ENCODE data around the gene SERPIND1. TPM values are rescaled to one million over a fixed set of nuclear protein-coding genes. Genes with fewer than 3 reads are reported as not detected.

The SERPIND1 gene
- total RNA-seq, 1 experiment from 2014 or later, result 0.17 TPM

DNA sequence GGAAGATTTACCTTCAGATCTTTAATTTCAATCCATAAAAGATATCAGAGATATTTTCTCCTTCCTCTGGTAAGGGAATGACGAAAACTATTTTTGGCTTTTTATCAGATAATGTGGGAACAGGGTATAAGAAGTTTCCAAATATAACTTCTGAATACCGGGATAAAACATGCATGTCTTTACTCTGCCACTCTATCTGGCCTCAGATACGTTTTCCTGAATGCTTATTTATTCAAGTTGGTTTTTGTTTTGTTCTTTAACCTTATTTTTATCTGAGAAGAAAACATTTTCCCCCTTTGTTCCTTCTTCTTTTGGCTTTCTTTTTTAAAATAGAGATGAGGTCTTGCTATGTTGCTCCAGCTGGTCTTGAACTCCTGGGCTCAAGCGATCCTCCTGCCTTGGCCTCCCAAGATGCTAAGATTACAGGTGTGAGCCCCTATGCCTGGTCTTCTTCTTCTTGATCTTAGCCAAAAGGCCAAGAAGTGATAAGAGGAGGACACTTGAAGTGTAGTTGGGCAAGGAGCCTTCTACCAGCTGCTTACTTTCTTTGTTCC lies 1.5 kb downstream of the SERPIND1 start:
- DNase-seq (ENCODE audit: low read depth), result no peak

DNA sequence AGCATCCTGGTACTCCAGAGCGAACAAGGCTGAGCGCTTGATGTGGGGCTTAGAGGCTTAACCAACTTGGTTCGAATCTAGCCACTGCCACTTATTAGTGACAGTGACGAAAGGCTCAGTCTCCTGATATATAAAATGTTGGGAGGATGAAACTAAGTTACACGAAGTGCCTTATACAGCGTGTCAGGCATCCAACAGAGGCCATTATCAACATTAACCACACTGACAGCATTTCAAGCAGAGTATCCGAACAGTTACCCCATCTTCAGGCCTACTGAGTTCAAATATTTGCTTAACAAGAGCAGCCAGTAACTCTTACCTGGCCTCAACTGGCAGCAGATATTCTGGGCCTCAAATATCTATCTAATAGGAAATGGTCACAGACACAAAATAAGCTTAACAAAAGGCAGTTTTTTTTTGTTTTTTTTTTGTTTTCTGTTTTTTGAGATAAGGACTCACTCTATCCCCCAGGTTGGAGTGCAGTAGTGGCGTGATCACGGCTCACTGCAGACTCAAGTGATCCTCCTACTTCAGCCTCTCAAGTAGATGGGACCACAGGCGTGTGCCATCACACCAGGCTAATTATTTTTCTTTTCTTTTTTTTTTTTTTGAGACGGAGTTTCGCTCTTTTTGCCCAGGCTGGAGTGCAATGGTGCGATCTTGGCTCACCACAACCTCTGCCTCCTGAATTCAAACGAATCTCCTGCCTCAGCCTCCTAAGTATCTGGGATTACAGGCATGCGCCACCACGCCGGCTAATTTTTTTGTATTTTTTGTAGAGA lies 2.9 kb downstream of the SERPIND1 start:
- no peak for DNase-seq (ENCODE audit: low read depth)

DNA sequence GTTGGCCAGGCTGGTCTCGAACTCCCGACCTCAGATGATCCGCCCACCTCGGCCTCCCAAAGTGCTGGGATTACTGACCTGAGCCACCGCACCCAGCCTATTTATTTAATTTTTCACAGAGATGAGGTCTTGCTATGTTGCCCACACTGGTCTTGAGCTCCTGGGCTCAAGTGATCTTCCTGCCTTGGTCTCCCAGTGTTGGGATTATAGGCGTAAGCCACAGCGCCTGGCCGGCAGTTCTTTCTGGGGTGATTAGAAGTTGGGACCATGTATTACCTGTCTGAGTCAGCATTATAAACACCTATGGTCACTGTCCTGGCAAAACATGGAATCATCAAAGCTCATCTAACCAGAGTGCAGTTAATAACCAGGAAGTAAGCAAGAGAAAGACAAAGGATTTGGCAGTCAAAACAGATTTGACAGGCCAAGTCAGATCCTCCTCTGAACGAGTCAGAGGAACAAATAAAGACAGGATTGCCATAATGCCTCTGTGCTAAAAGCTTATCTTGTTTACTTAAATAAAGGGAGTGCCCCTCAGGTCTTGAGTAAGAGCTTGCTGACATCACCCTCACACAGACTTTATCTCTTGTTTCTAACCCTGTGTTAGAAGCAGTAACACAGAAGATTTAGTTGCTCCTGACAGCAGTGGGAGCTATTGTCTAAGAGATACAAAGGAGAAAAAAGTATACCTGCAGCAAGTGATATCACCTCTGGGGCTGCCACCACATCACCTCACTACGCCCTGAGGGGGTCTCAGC lies 3.7 kb downstream of the SERPIND1 start:
- peak; percentile 83 for DNase-seq (ENCODE audit: low read depth)

DNA sequence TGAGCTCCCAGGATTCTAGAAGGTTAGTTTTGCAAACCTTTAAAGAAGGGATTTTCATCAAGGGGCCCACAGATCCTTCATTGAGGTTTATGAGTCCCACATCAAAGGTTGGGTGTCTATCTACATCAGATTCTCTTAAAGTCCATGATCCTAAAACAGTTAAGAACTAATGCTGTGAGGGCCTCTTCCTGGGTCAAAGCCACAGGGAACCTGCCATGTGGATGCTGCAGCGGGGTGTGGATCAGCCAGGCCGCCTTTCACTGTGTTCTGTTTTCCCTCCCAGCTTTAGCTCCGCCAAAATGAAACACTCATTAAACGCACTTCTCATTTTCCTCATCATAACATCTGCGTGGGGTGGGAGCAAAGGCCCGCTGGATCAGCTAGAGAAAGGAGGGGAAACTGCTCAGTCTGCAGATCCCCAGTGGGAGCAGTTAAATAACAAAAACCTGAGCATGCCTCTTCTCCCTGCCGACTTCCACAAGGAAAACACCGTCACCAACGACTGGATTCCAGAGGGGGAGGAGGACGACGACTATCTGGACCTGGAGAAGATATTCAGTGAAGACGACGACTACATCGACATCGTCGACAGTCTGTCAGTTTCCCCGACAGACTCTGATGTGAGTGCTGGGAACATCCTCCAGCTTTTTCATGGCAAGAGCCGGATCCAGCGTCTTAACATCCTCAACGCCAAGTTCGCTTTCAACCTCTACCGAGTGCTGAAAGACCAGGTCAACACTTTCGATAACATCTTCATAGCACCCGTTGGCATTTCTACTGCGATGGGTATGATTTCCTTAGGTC lies 5.3 kb downstream of the SERPIND1 start:
- no peak for DNase-seq (ENCODE audit: low read depth)

DNA sequence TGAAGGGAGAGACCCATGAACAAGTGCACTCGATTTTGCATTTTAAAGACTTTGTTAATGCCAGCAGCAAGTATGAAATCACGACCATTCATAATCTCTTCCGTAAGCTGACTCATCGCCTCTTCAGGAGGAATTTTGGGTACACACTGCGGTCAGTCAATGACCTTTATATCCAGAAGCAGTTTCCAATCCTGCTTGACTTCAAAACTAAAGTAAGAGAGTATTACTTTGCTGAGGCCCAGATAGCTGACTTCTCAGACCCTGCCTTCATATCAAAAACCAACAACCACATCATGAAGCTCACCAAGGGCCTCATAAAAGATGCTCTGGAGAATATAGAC lies 5.9 kb downstream of the SERPIND1 start:
- DNase-seq (ENCODE audit: low read depth), result peak; percentile 61

DNA sequence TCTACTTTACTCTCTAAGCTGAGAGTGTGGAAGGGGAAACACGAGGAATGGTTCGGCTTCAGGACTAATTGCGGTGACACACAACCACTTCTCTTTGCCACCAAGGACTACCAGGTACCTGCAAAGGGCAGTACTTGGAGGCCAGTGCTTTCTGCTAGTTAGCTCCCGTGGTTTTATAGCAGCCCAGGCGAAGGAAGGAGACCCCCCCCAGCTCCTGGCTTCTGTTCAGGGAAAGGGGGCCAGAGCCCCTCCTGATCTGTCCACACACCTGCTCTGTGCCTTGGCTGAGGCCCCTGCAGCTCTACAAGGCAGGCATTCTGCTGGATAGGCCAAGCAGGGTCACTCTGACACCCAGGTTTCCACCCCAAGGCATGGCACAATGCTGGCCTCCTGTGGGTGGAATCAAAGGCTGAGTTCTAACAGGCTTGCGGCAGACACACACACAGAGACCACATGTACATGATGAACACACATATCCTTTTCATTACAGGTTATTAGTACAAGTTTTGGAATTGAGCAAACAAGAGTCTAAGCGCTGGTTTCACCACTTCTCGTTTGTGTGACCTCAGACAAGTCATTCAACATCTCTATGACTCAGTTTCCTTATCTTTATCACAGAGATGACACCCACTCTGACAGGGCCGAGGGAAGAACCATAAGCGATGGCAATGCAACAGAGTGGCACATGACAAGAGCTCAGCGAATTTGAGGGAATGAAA lies 7.5 kb downstream of the SERPIND1 start:
- no peak for DNase-seq (ENCODE audit: low read depth)

DNA sequence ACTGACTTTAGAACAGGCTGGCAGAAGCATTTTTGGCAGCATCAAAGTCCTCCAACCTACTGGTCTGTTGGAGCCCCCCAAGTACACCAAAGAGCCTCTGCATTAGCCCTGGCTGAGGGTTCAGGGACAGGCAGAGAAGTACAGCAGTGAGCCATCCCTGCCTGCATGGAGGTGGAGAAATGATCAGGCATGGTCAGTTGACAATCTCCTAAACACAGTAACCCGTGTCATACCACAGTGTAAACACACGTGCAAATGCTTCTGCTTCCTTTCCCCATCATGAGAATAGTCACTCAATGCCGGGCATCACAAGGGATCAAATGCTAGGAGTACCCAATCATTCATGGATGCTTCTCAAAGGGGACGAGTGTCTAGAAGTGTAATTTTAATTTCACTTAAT lies 8.2 kb downstream of the SERPIND1 start:
- DNase-seq (ENCODE audit: low read depth), result no peak

DNA sequence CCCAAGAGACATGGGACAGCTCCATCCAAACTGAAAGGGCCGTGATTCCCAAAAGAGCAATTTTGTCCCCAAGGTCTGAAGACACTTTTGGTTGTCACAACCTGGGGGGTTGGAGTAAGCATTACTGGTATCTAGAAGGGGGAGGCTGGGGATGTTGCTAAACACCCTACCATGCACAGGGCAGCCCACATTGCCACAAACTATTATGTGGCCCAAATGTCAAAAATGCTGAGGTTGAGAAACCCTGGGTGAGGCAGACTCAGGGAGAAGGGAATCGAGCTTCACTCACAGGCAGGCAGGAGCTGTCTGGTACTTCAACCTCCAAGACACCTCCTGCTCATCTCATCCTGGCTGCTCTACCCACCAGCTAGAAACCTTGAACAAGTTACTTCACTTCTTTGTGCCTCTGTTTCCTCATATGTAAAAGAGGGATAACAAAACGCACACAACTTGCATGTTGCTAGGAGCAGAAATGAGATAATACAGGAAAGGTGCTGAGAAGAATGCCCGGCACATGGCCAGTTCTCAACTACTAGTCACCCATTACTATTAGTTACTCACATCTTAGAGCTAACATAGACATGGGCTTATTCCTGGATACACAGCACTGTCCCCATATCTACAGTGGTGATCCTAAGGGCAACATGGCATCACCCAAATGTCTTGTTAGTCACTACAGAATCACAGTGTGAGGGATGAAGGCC lies 8.8 kb downstream of the SERPIND1 start:
- no peak for DNase-seq (ENCODE audit: low read depth)

DNA sequence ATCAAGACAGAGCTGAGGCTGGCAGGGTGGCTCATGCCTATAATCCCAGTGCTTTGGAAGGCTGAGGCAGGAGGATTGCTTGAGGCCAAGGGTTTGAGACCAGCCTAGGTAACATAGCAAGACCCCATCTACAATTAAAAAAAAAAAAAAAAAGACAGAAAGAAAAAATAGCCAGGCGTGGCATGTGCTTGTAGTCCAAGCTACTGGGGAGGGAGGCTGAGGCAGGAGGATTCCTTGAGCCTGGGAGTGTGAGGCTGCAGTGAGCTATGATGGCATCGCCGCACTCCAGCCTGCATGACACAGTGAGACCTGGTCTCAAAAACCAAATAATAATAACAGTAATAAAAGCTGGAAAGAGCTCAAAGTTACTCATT lies 9.4 kb downstream of the SERPIND1 start:
- DNase-seq (ENCODE audit: low read depth), result no peak

DNA sequence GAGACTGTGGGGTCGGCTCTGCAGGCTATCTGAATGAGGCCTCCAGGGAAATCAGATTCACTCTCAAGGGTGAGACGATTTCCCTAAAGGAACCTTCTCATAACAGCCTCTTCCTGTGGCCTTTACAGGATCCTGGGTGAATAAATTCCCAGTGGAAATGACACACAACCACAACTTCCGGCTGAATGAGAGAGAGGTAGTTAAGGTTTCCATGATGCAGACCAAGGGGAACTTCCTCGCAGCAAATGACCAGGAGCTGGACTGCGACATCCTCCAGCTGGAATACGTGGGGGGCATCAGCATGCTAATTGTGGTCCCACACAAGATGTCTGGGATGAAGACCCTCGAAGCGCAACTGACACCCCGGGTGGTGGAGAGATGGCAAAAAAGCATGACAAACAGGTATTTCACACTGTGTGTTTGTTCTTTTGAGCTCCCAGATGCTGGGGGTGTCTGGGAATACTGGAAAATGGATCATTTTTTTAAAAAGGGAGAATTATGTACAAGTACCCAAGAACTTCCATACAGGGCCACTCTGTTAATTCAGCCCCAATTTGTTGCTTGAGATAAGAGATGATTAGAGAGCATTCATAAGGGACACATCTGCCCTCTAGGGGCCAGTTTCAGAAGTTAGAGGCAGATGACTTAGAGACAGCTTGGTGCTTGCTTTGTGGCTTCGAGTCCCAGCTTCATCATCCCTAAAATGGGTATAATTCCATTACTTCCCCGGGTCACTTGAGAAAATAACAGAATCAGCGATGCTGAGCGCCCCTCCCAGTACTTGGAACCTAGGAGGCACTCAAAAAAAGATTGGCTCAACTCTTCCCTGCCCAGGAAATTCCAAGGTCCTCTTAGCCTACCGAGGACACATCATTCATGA lies 10.2 kb downstream of the SERPIND1 start:
- DNase-seq (ENCODE audit: low read depth), result peak; percentile 74

DNA sequence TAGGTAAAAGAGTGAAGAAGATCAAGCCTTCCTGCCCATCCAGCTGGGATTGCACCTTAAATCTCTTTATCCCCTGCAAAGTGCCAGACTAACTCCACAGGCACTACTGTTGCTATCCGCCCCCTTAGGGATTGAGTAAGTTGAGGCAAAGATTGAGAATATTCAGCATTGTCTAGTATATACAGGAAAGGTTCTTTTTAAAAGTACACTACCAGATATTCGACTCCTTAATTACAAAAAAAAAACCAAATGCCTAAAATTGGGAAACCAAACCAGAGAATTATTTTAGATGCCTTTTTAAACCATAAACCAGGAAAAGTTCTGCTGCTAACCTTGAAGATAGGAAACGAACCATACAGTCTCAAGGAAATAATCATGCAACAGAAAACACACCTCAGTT lies 11.5 kb downstream of the SERPIND1 start:
- DNase-seq (ENCODE audit: low read depth), result no peak

DNA sequence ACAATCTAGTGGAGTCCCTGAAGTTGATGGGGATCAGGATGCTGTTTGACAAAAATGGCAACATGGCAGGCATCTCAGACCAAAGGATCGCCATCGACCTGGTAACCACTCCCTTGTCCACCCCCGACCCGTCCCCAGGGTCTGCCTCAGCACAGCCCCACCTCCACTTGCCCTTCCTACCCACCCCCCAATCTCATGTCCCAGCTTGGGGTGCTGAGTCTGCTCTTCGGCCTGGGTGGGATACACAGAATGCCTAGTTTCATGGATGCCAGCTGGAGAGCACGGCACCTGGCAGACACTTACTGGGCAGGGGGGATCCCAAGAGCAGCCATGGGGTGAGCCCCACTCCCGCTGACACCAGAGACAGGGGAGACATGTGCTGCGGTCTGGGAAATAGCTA lies 12.1 kb downstream of the SERPIND1 start:
- DNase-seq (ENCODE audit: low read depth), result no peak

DNA sequence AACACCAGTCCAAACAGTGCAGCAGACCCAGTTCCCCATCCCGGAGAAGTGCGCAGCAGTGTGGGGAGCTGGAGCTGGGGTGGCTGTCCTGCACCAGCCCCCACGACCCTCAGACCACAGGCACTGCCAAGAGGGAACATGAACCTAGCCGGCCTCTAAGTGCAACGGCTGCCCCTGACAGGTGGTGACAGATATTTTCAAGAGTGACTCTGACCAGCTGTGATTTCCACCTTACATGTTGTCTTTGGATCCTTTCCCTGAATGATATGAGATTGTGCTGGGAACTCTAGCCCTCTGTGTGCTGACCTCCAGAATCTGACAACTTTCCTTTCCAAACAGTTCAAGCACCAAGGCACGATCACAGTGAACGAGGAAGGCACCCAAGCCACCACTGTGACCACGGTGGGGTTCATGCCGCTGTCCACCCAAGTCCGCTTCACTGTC lies 12.6 kb downstream of the SERPIND1 start:
- no peak for DNase-seq (ENCODE audit: low read depth)

DNA sequence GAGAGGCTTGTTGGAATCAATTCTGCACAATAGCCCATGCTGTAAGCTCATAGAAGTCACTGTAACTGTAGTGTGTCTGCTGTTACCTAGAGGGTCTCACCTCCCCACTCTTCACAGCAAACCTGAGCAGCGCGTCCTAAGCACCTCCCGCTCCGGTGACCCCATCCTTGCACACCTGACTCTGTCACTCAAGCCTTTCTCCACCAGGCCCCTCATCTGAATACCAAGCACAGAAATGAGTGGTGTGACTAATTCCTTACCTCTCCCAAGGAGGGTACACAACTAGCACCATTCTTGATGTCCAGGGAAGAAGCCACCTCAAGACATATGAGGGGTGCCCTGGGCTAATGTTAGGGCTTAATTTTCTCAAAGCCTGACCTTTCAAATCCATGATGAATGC lies 13.3 kb downstream of the SERPIND1 start:
- DNase-seq (ENCODE audit: low read depth), result no peak

DNA sequence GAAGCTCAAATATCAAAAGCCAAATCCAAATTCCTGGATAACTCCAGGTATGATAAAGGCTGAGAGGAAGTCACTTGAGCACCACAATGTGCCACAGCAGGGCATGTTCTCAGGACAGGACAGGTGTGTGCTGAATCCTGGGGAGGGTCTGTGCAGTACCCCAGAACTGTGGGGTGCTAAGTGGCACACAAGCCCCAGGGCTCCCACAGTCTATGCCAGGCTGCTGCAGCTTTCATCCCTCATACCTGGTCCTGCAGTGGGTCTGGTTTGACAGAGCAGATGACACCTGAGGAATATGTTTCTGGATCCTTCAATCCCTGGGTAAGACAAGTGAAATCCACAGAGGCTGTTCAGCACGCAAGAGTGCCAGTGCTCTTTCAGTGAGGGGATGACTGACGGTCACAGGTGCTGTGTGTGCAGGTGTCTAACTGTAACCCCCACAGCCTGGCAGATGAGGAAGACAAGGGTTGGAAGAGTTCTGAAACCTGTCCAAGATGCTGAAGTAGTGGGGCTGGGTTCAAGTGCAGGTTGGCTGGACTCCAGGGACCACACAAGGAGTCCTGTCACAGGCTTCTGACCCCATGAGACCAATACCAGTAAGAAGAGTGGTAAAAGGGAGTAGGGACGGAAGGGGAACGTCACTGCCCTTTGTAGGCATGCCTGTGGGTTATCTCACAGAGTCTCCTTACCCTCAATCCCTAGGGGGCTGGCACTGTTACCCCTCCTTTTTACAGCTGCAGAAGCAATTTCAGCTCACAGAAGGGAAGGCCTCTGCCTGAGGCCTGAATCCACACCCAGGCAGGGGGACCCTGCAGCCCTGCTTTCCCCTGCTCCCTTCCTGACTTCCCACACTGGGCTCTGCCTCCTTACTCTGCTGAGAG lies 14.1 kb downstream of the SERPIND1 start:
- DNase-seq (ENCODE audit: low read depth), result no peak

DNA sequence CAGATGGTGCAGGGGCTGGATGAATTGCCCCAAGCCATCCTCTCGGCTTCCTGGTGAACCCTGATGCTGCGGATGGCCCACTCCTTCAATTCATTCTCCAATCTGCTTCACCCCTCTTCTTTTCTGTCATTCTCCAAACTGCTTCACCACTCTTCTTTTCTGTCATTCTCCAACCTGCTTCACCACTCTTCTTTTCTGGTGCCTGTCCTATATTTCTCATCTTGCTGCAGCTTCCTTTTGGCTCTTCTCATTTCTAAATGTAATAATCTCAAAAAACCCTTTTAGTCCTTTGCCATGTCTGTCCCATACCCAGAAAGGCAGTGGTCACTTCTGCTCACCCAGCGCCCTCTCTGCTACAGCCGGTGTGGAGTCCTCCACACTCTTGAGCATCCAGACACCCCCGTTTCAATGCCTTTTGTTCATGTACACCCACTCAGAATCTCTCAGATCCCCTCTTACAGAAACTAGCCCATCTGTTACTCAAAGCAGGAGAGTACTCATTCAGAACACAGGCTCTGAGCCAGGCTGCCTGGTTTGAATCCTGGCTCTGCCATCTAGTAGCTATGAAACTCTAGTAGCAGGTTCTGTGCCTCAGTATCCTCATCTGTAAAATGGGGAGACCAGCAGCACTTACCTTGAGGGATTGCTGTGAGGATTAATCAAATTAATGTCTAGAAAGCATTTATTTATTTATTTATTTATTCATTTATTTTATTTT lies 14.9 kb downstream of the SERPIND1 start:
- DNase-seq (ENCODE audit: low read depth), result no peak

DNA sequence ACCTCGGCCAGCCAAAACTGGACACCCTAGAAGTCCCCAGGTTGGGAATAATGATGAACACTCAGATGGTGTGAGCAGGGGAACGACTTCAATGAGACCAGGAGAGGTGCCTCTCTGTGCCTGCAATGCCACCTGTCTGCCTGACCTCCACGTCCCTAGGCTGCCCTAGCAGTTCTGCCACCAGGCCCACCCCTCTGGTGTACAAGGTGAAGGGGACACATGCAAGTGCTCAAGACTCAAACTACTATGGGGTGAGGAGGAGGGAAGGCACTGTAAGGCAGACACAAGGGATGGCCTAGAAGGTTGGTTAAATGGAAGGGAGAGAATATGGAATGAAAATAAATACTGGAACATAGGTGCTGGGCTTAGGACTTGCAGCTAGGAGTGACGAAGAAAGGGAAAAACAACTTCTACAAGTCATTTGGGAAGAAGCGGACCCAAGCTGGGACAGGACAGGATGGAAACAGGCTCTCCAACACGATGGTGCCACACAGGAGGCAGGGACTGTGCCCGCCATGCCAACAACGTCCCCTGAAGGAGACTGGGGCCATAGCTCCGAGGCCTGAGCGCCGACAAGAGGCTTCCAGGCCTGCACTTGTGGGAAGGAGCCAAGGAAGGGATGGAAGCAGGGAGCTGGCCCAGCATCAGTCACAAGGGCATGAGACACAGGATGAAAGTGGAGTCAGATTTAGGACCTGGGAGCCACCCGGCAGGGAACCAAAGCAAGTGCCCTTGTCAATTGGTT lies 18.5 kb downstream of the SERPIND1 start:
- no peak for DNase-seq (ENCODE audit: low read depth)
